ENCODE measurements around the gene CKMT2. TPM values are rescaled to one million over a fixed set of nuclear protein-coding genes. Genes with fewer than 3 reads are reported as not detected.

CKMT2 gene
- total RNA-seq: 91.3 TPM
- 10 to 100 TPM; 37.0 to 78.0 (median 61.5) TPM for polyA plus RNA-seq (ENCODE audit: insufficient read depth in 1 of 8, insufficient read length in 8 of 8, low replicate concordance in 1 of 8)
- long read RNA-seq, donor 1, transcript CKMT2-201 (10 exons, 1,512 nt): major isoform, 12 of 19 reads
- long read RNA-seq, donor 1, transcript CKMT2-203 (10 exons, 1,479 nt): minor isoform, 6 of 19 reads
- long read RNA-seq, donor 1, partial matches to known transcripts: 0 of 19 reads
- long read RNA-seq, donor 1, other reads (novel, unspliced or antisense): 0 of 19 reads
- long read RNA-seq, donor 2, partial matches to known transcripts: 0 of 2 reads
- long read RNA-seq, donor 2, other reads (novel, unspliced or antisense): 0 of 2 reads
- long read RNA-seq, donor 3, transcript CKMT2-201 (10 exons, 1,512 nt): major isoform, 26 of 42 reads
- long read RNA-seq, donor 3, transcript CKMT2-203 (10 exons, 1,479 nt): minor isoform, 5 of 42 reads
- long read RNA-seq, donor 3, partial matches to known transcripts: 10 of 42 reads
- long read RNA-seq, donor 3, other reads (novel, unspliced or antisense): 0 of 42 reads
- long read RNA-seq, donor 4, transcript CKMT2-201 (10 exons, 1,512 nt): major isoform, 11 of 22 reads
- long read RNA-seq, donor 4, partial matches to known transcripts: 9 of 22 reads
- long read RNA-seq, donor 4, other reads (novel, unspliced or antisense): 0 of 22 reads
- long read RNA-seq, donor 5, transcript CKMT2-201 (10 exons, 1,512 nt): major isoform, 33 of 84 reads
- long read RNA-seq, donor 5, transcript CKMT2-203 (10 exons, 1,479 nt): minor isoform, 10 of 84 reads
- long read RNA-seq, donor 5, partial matches to known transcripts: 39 of 84 reads
- long read RNA-seq, donor 5, other reads (novel, unspliced or antisense): 0 of 84 reads
- long read RNA-seq, donor 6, transcript CKMT2-201 (10 exons, 1,512 nt): major isoform, 29 of 75 reads
- long read RNA-seq, donor 6, transcript CKMT2-203 (10 exons, 1,479 nt): minor isoform, 12 of 75 reads
- long read RNA-seq, donor 6, partial matches to known transcripts: 31 of 75 reads
- long read RNA-seq, donor 6, other reads (novel, unspliced or antisense): 0 of 75 reads
- long read RNA-seq, donor 7, transcript CKMT2-203 (10 exons, 1,479 nt): minor isoform, 5 of 52 reads
- long read RNA-seq, donor 7, transcript CKMT2-201 (10 exons, 1,512 nt): major isoform, 18 of 52 reads
- long read RNA-seq, donor 7, partial matches to known transcripts: 27 of 52 reads
- long read RNA-seq, donor 7, other reads (novel, unspliced or antisense): 0 of 52 reads
- long read RNA-seq, donor 8, partial matches to known transcripts: 0 of 4 reads
- long read RNA-seq, donor 8, other reads (novel, unspliced or antisense): 0 of 4 reads
- long read RNA-seq, donor 9, transcript CKMT2-201 (10 exons, 1,512 nt): major isoform, 11 of 50 reads
- long read RNA-seq, donor 9, partial matches to known transcripts: 39 of 50 reads
- long read RNA-seq, donor 9, other reads (novel, unspliced or antisense): 0 of 50 reads
- long read RNA-seq, donor 10, transcript CKMT2-201 (10 exons, 1,512 nt): major isoform, 25 of 62 reads
- long read RNA-seq, donor 10, transcript CKMT2-203 (10 exons, 1,479 nt): minor isoform, 7 of 62 reads
- long read RNA-seq, donor 10, partial matches to known transcripts: 29 of 62 reads
- long read RNA-seq, donor 10, other reads (novel, unspliced or antisense): 0 of 62 reads
- long read RNA-seq, donor 11, transcript CKMT2-201 (10 exons, 1,512 nt): major isoform, 14 of 43 reads
- long read RNA-seq, donor 11, partial matches to known transcripts: 27 of 43 reads
- long read RNA-seq, donor 11, other reads (novel, unspliced or antisense): 0 of 43 reads

DNA sequence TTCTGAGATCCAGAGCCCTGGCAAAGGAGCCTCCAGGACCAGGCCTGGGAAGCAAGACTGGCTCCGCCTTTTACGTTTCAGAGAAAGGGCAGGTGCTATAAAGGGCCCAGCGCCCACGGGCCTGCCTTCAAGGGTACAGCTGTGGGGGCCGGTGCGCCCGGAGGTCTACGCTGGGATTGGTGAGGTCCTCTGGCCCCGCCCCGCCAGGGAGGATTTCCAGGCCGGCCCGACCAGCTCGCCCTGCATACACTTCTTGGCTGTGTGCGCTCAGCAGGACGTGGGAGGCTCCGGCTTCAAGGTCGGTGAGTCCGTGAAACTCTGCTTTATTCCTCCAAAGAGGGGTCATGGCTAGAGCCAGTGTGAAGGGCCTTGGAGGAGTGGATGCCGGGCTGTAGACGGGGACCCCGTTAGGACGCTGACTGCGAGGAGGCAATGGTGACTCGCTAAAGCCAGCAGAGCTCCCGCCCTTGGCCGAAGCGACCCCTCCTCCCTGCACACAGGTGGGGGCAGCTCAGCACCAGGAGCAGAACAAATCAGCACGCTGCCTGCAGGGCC is at the start of gene CKMT2:
CKMT2 (plus strand) TSS at position 243 of the 555 bp plus-strand sequence. CDS start 17,811 bp downstream, outside the sequence.
- DNase-seq: peak; percentile 82
- 3% methylated on average over 19 of the region's 28 CpGs for WGBS (ENCODE audit: insufficient coverage)
- H3K9me3 ChIP-seq (replicated peaks; ENCODE audit: control insufficient read depth, low read depth, low read length): no peaks in the 10 kb centered on the region
- peak within 1 kb of the TSS; percentile 94 for H3K27ac ChIP-seq (ENCODE audit: low read length)
- peaks cover 50% of the 10 kb centered on the region for H3K4me1 ChIP-seq (ENCODE audit: control insufficient read depth, insufficient read depth, low read length)
- peaks cover 10% of the 10 kb centered on the region for H3K36me3 ChIP-seq (ENCODE audit: control insufficient read depth, insufficient read depth, low read length)
- H3K4me3 ChIP-seq (ENCODE audit: low read length): peak within 1 kb of the TSS; percentile 42
- H3K27me3 ChIP-seq (ENCODE audit: control insufficient read depth, insufficient read depth, low read length): no peaks in the 10 kb centered on the region

GRCh38 chr5:81183811-81184748 is 49.0 kb upstream of the CKMT2 start:
- no peaks in the 10 kb centered on the region for H3K36me3 ChIP-seq (ENCODE audit: control insufficient read depth, insufficient read depth, low read length)
- no peak overlapping the region for H3K4me3 ChIP-seq (ENCODE audit: low read length)
- DNase-seq: no peak
- WGBS (ENCODE audit: insufficient coverage): 58% methylated on average over 3 of the region's 11 CpGs
- no peaks in the 10 kb centered on the region for H3K27me3 ChIP-seq (ENCODE audit: control insufficient read depth, insufficient read depth, low read length)
- peaks cover 4% of the 10 kb centered on the region for H3K4me1 ChIP-seq (ENCODE audit: control insufficient read depth, insufficient read depth, low read length)
- H3K9me3 ChIP-seq (replicated peaks; ENCODE audit: control insufficient read depth, low read depth, low read length): no peaks in the 10 kb centered on the region
- H3K27ac ChIP-seq (ENCODE audit: low read length): no peak overlapping the region

- DNase-seq: no peak
- Histone ChIP-seq H3K9me3 (replicated peaks; ENCODE audit: control insufficient read depth, low read depth, low read length) (no peaks in the 10 kb centered on the region), H3K36me3 (ENCODE audit: control insufficient read depth, insufficient read depth, low read length) (no peaks in the 10 kb centered on the region), H3K4me1 (ENCODE audit: control insufficient read depth, insufficient read depth, low read length) (peaks cover 4% of the 10 kb centered on the region), H3K4me3 (ENCODE audit: low read length) (no peak overlapping the region), H3K27me3 (ENCODE audit: control insufficient read depth, insufficient read depth, low read length) (no peaks in the 10 kb centered on the region), H3K27ac (ENCODE audit: low read length) (no peak overlapping the region)
- WGBS (ENCODE audit: insufficient coverage): 72% methylated on average over 6 of the region's 6 CpGs
These were observed 48.4 kb upstream of the CKMT2 start for GRCh38 chr5:81184749-81185110.

GRCh38 chr5:81187885-81188284 is 45.2 kb upstream of the CKMT2 start:
- H3K4me3 ChIP-seq (ENCODE audit: low read length): no peak overlapping the region
- no peaks in the 10 kb centered on the region for H3K36me3 ChIP-seq (ENCODE audit: control insufficient read depth, insufficient read depth, low read length)
- no peaks in the 10 kb centered on the region for H3K27me3 ChIP-seq (ENCODE audit: control insufficient read depth, insufficient read depth, low read length)
- H3K4me1 ChIP-seq (ENCODE audit: control insufficient read depth, insufficient read depth, low read length): peaks cover 4% of the 10 kb centered on the region
- no peak overlapping the region for H3K27ac ChIP-seq (ENCODE audit: low read length)
- H3K9me3 ChIP-seq (replicated peaks; ENCODE audit: control insufficient read depth, low read depth, low read length): no peaks in the 10 kb centered on the region
- DNase-seq: peak; percentile 18
- WGBS (ENCODE audit: insufficient coverage): 44% methylated on average over 5 of the region's 6 CpGs

DNA sequence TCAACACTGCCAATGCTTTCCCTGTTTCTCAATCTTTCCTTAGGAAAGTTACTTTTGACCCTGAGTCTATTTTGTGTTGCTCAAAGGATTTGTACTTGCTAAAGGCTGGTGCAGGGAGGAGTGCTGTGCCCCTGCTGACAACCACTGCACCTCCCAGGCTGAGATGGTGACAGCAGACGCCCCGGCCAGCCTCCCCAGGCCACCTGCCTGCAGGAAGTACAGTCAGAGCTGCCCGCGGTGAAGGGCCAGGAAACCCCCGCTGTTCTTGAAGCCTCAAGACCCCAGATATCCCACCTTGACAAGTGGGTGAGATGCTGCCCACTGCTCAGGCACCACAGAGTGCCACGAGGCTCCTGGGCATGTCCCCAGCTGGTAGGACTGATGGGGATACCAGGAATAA is 44.2 kb upstream of the CKMT2 start:
- WGBS (ENCODE audit: insufficient coverage): 70% methylated on average over 6 of the region's 6 CpGs
- Histone ChIP-seq H3K27me3 (ENCODE audit: control insufficient read depth, insufficient read depth, low read length) (peaks cover 2% of the 10 kb centered on the region), H3K36me3 (ENCODE audit: control insufficient read depth, insufficient read depth, low read length) (no peaks in the 10 kb centered on the region), H3K27ac (ENCODE audit: low read length) (no peak overlapping the region), H3K4me3 (ENCODE audit: low read length) (no peak overlapping the region), H3K9me3 (replicated peaks; ENCODE audit: control insufficient read depth, low read depth, low read length) (no peaks in the 10 kb centered on the region), H3K4me1 (ENCODE audit: control insufficient read depth, insufficient read depth, low read length) (peaks cover 4% of the 10 kb centered on the region)
- no peak for DNase-seq

DNA sequence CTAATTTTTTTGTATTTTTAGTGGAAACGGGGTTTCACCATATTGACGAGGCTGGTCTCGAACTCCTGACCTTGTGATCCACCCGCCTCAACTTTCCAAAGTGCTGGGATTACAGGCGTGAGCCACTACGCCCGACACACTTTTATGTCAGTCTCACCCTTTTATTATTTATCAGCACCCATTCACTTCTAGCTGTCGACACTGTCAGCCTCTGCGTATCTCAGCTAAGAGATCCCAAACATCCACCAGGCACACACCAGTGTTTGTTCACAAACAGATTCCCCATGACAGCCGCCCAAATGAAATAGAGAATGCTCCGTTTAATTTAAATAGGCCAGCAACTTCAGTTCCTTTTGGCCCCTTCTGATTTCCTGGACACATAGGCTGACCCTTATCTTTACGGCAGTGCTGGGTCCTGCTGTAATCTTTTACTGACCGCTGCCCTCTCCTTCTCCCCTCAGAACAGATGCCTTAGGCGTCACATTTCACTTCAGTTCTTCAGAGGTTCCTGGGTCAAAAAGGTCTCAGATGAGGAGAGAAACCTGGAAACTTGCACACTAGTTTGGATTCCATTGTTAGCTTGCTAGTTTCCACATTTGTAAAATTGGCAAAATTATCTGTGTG is 43.1 kb upstream of the CKMT2 start:
- 74% methylated on average over 13 of the region's 14 CpGs for WGBS (ENCODE audit: insufficient coverage)
- Histone ChIP-seq H3K9me3 (replicated peaks; ENCODE audit: control insufficient read depth, low read depth, low read length) (no peaks in the 10 kb centered on the region), H3K4me1 (ENCODE audit: control insufficient read depth, insufficient read depth, low read length) (peaks cover 5% of the 10 kb centered on the region), H3K36me3 (ENCODE audit: control insufficient read depth, insufficient read depth, low read length) (no peaks in the 10 kb centered on the region), H3K27me3 (ENCODE audit: control insufficient read depth, insufficient read depth, low read length) (peaks cover 4% of the 10 kb centered on the region), H3K4me3 (ENCODE audit: low read length) (no peak overlapping the region), H3K27ac (ENCODE audit: low read length) (no peak overlapping the region)
- peak; percentile 24 for DNase-seq

DNA sequence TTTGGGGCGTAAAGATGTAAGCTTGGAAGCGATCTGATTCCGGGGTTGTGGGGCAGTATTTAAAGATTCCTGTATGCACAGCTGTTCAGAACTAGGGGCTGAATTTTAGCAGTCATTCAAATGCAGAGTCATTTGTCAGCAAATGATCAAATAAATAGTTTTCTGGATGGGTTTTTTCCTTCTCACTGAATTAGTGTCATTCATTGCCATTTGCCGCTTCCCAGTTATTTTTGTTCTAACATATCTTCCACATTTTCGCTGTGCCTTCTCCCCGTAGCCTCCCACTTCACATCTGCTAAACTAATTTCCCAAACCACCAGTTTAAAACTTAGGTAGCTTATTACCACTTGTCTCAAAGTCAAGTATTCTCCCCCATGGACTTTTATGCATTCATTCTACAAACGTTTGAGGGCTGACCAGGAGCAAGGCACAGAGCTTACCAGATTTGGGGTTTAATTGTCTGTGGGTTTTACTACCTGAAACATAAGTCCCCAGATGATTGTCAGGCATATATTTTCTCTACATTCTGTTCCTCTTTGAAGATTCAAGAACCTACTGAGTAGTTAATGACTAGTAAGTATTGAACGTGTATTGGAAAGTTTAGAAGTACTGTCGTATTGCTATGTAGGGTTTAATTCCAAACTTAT is 41.3 kb upstream of the CKMT2 start:
- H3K4me1 ChIP-seq (ENCODE audit: control insufficient read depth, insufficient read depth, low read length): peaks cover 4% of the 10 kb centered on the region
- H3K27me3 ChIP-seq (ENCODE audit: control insufficient read depth, insufficient read depth, low read length): peaks cover 4% of the 10 kb centered on the region
- H3K9me3 ChIP-seq (replicated peaks; ENCODE audit: control insufficient read depth, low read depth, low read length): no peaks in the 10 kb centered on the region
- 31% methylated on average over 5 of the region's 9 CpGs for WGBS (ENCODE audit: insufficient coverage)
- no peak overlapping the region for H3K4me3 ChIP-seq (ENCODE audit: low read length)
- H3K27ac ChIP-seq (ENCODE audit: low read length): no peak overlapping the region
- peak; percentile 40 for DNase-seq
- no peaks in the 10 kb centered on the region for H3K36me3 ChIP-seq (ENCODE audit: control insufficient read depth, insufficient read depth, low read length)

GRCh38 chr5:81192373-81192750 is 40.8 kb upstream of the CKMT2 start:
- no peak for DNase-seq
- Histone ChIP-seq H3K36me3 (ENCODE audit: control insufficient read depth, insufficient read depth, low read length) (no peaks in the 10 kb centered on the region), H3K4me3 (ENCODE audit: low read length) (no peak overlapping the region), H3K4me1 (ENCODE audit: control insufficient read depth, insufficient read depth, low read length) (peaks cover 4% of the 10 kb centered on the region), H3K9me3 (replicated peaks; ENCODE audit: control insufficient read depth, low read depth, low read length) (no peaks in the 10 kb centered on the region), H3K27ac (ENCODE audit: low read length) (no peak overlapping the region), H3K27me3 (ENCODE audit: control insufficient read depth, insufficient read depth, low read length) (peaks cover 4% of the 10 kb centered on the region)
- 73% methylated on average over 3 of the region's 8 CpGs for WGBS (ENCODE audit: insufficient coverage)
